HepG2 (cell line): ENCODE results near the gene TOE1. TPM values are rescaled to one million over a fixed set of nuclear protein-coding genes. Genes with fewer than 3 reads are reported as not detected.

Experiments
- ARNTL ChIP-seq: sonication (generic); formaldehyde crosslinking; IDR thresholded peaks from 2 replicates; pipeline ENCODE4 v1.4.0; 2020; ENCODE audit warnings: mild to moderate bottlenecking, missing genetic modification reagents
- CSRNP1 ChIP-seq: sonication (generic); formaldehyde crosslinking; IDR thresholded peaks from 2 replicates; pipeline ENCODE4 v1.8.1; 2023; ENCODE audit warnings: mild to moderate bottlenecking, missing genetic modification reagents
- HNF4G ChIP-seq, 2 experiments: sonication (generic) in 1 of 2; formaldehyde crosslinking in 1 of 2; IDR thresholded peaks; 2 replicates each; pipeline versions ENCODE4 v1.4.0 to v1.6.1; 2011 to 2020; ENCODE audit warnings: borderline replicate concordance in 2 of 2, low read depth in 2 of 2, mild to moderate bottlenecking in 2 of 2, low read length in 1 of 2, missing genetic modification reagents in 1 of 2, moderate library complexity in 1 of 2
- JARID2 ChIP-seq: sonication (generic); formaldehyde crosslinking; IDR thresholded peaks from 2 replicates; pipeline ENCODE4 v1.8.1; 2023; ENCODE audit warnings: missing genetic modification reagents, inconsistent platforms; ENCODE audit not compliant: insufficient replicate concordance
- KAT8 ChIP-seq: IDR thresholded peaks from 2 replicates; pipeline ENCODE4 v1.6.1; 2016; ENCODE audit warnings: missing genetic modification reagents, missing compliant biosample characterization
- LRRFIP1 ChIP-seq: sonication (generic); formaldehyde crosslinking; conservative IDR thresholded peaks from 2 replicates; pipeline ENCODE4 v1.4.0; 2020; ENCODE audit warnings: missing genetic modification reagents
- MIER2 ChIP-seq: IDR thresholded peaks from 2 replicates; pipeline ENCODE4 v1.6.1; 2016; ENCODE audit warnings: missing biosample characterization, missing genetic modification reagents
- RARG ChIP-seq: sonication (generic); formaldehyde crosslinking; IDR thresholded peaks from 2 replicates; pipeline ENCODE4 v1.4.0; 2020; ENCODE audit warnings: low read depth, mild to moderate bottlenecking, missing genetic modification reagents
- SSRP1 ChIP-seq: IDR thresholded peaks from 2 replicates; pipeline ENCODE4 v1.6.1; 2016; ENCODE audit warnings: control low read depth
- TEAD3 ChIP-seq: optimal IDR thresholded peaks from 2 replicates; pipeline ENCODE3; 2016; ENCODE audit warnings: borderline replicate concordance
- ZBTB21 ChIP-seq: sonication (generic); formaldehyde crosslinking; IDR thresholded peaks from 2 replicates; pipeline ENCODE4 v1.4.0; 2020; ENCODE audit warnings: missing genetic modification reagents
- ZNF343 ChIP-seq: sonication (generic); formaldehyde crosslinking; IDR thresholded peaks from 2 replicates; pipeline ENCODE4 v1.4.0; 2020; ENCODE audit warnings: mild to moderate bottlenecking, missing genetic modification reagents
- ZNF383 ChIP-seq: sonication (generic); formaldehyde crosslinking; IDR thresholded peaks from 2 replicates; pipeline ENCODE4 v1.4.0; 2020; ENCODE audit warnings: missing genetic modification reagents, mild to moderate bottlenecking, borderline replicate concordance
- ZNF646 ChIP-seq: sonication (generic); formaldehyde crosslinking; IDR thresholded peaks from 2 replicates; pipeline ENCODE4 v1.9.0; 2021; ENCODE audit warnings: mild to moderate bottlenecking, missing genetic modification reagents
- ZNF800 ChIP-seq: sonication (generic); formaldehyde crosslinking; IDR thresholded peaks from 2 replicates; pipeline ENCODE4 v1.4.0; 2020; ENCODE audit warnings: missing genetic modification reagents
- polyA plus RNA-seq, 8 experiments: library from polyadenylated mRNA; depleted of rRNA in 3 of 8; stranded (reverse) in 7 of 8; unstranded in 1 of 8; fragments of >200 nt; fragmentation: Illumina TruSeq in 4 of 8; extraction: Trizol in 4 of 8; gene quantifications; 2 replicates each; pipeline versions ENCODE4 v1.2.1 to v1.2.3, GENCODE V29; 2011 to 2016; ENCODE audit warnings: low read depth in 4 of 8, missing spikeins in 1 of 8, mixed read lengths in 1 of 8; ENCODE audit not compliant: insufficient read depth in 1 of 8
- total RNA-seq, 5 experiments: library from RNA; depleted of rRNA; stranded (reverse); fragments of >200 nt; fragmentation: Illumina TruSeq; extraction: Trizol; gene quantifications; 2 replicates each; pipeline ENCODE4 v1.2.3, GENCODE V29; 2016; ENCODE audit warnings: low read depth in 1 of 5

TOE1 gene
- total and polyA plus RNA-seq, 2 of the 13 experiments (the other 11 are each of a cell fraction or from before 2014, with no cell fraction given) = 14.1 to 19.0 TPM

- no peak for TF ChIP-seq LRRFIP1
- TF ChIP-seq ZNF383 (CRISPR knock-in tag) = no peak
- peak; percentile 92 for TF ChIP-seq ZNF343
- TF ChIP-seq ZBTB21 (CRISPR knock-in tag) = no peak
- no peak for TF ChIP-seq HNF4G (IDR thresholded peaks at IDR 0.05; ENCODE audit: borderline replicate concordance, low read depth, low read length)
- TF ChIP-seq HNF4G (CRISPR knock-in tag; IDR thresholded peaks at IDR 0.05; ENCODE audit: borderline replicate concordance, low read depth) = 0 out of 2 replicates have a peak, but pooled peaks have one; percentile 13
- no peak for TF ChIP-seq JARID2 (CRISPR knock-in tag)
- peak; percentile 90 for TF ChIP-seq KAT8
- no peak; the same call in 1 of the 2 replicates for TF ChIP-seq ARNTL (CRISPR knock-in tag)
- no peak for TF ChIP-seq SSRP1
- peak; percentile 56; the same call in 1 of the 2 replicates for TF ChIP-seq ZNF646 (CRISPR knock-in tag)
- TF ChIP-seq TEAD3 (CRISPR knock-in tag) = peak; percentile 71
- peak; percentile 66 for TF ChIP-seq MIER2 (CRISPR knock-in tag)
- peak; percentile 87 for TF ChIP-seq CSRNP1 (CRISPR knock-in tag)
- peak; percentile 87 for TF ChIP-seq ZNF800 (CRISPR knock-in tag)
- no peak for TF ChIP-seq RARG (CRISPR knock-in tag)
These were observed 36.3 kb upstream of the TOE1 start (continued) for GRCh38 chr1:45303520-45304310.
